Activated CD4-positive, CD25-positive, alpha-beta regulatory T cell treated with anti-CD3 and anti-CD28 coated beads, Interleukin-2, amount 50 U/mL, for 16 hours (primary cell): ENCODE data around the gene ZFP1.
A peak's percentile ranks its signal among the peaks of the same experiment; 100 is the strongest.

Experiments
- DNase-seq: peaks from one replicate; pipeline ENCODE4 v3.0.0-alpha.2; 2020; ENCODE audit warnings: low read depth, low spot score

Gene ZFP1

GRCh38 chr16:75148311-75149195 is at the start of gene ZFP1:
Gene ZFP1 (plus strand): TSS chr16:75148524. CDS start chr16:75152952, 4,428 bp downstream.
- DNase-seq, result peak; percentile 88

GRCh38 chr16:75099075-75099667 is 49.2 kb upstream of the ZFP1 start:
- no peak for DNase-seq

- DNase-seq, result no peak
Measured at GRCh38 chr16:75099738-75100602, 48.4 kb upstream of the ZFP1 start.

GRCh38 chr16:75100603-75100990 is 47.7 kb upstream of the ZFP1 start:
- no peak for DNase-seq

GRCh38 chr16:75101635-75102034 is 46.7 kb upstream of the ZFP1 start:
- DNase-seq, result no peak

- DNase-seq, result no peak
Measured at GRCh38 chr16:75102595-75102994, 45.7 kb upstream of the ZFP1 start.

GRCh38 chr16:75103994-75104393 is 44.3 kb upstream of the ZFP1 start:
- no peak for DNase-seq

GRCh38 chr16:75104836-75105235 is 43.5 kb upstream of the ZFP1 start:
- no peak for DNase-seq

GRCh38 chr16:75105306-75106061 is 42.8 kb upstream of the ZFP1 start:
- DNase-seq, result no peak

- DNase-seq, result no peak
Measured at GRCh38 chr16:75106351-75107274, 41.7 kb upstream of the ZFP1 start.

- no peak for DNase-seq
Measured at GRCh38 chr16:75107505-75107904, 40.8 kb upstream of the ZFP1 start.

GRCh38 chr16:75108792-75109731 is 39.3 kb upstream of the ZFP1 start:
- peak; percentile 42 for DNase-seq

GRCh38 chr16:75109732-75110243 is 38.5 kb upstream of the ZFP1 start:
- no peak for DNase-seq

- peak; percentile 68 for DNase-seq
Measured at GRCh38 chr16:75110637-75111513, 37.4 kb upstream of the ZFP1 start.

GRCh38 chr16:75111514-75111940 is 36.8 kb upstream of the ZFP1 start:
- no peak for DNase-seq

- no peak for DNase-seq
Measured at GRCh38 chr16:75111961-75112733, 36.2 kb upstream of the ZFP1 start.
